Panc1 (cell line): Measurements from ENCODE around the gene MAP3K13. TPM values are rescaled to one million over a fixed set of nuclear protein-coding genes. Genes with fewer than 3 reads are reported as not detected.

Experiments used
- ATAC-seq: fragments of 200-7000 bp; cut with Tn5 transposase; 2 replicates; pipeline ENCODE4 v1.9.1; 2020; ENCODE audit warnings: mild to moderate bottlenecking, moderate library complexity
- BruUV-seq: library from RNA; stranded (reverse); fragments of 400-500 nt; replicated peaks from 2 replicates; lab custom pipeline; 2021; lab: Mats Ljungman, UMichigan
- CTCF ChIA-PET: fragments of 300-600 bp; sonication (Branson Sonifier 250); formaldehyde crosslinking; loops from one replicate; lab custom pipeline; 2022; ENCODE audit warnings: antibody characterized with exemption; lab: Charles Lee
- POLR2A ChIA-PET: fragments of 300-600 bp; sonication (Branson Sonifier 250); formaldehyde crosslinking; loops from one replicate; lab custom pipeline; 2022; ENCODE audit warnings: antibody characterized with exemption; lab: Charles Lee
- DNase-seq: peaks from one replicate; pipeline ENCODE4 v3.0.0-alpha.2; 2010; ENCODE audit warnings: low read depth, low spot score
- H3K27ac ChIP-seq: 2 replicates; pipeline ENCODE4 v1.5.1; 2011; ENCODE audit warnings: mild to moderate bottlenecking, low read length, inconsistent platforms
- H3K27me3 ChIP-seq: fragments of 200-500 bp; sonication (Bioruptor generic); 2 replicates; pipeline ENCODE4 v1.6.0; 2014; ENCODE audit warnings: low read length, inconsistent platforms; ENCODE audit not compliant: control insufficient read depth, insufficient read depth
- H3K36me3 ChIP-seq: fragments of 200-500 bp; sonication (Bioruptor generic); 2 replicates; pipeline ENCODE4 v1.5.1; 2014; ENCODE audit warnings: inconsistent platforms, mild to moderate bottlenecking, low read length, moderate library complexity; ENCODE audit not compliant: control insufficient read depth, insufficient read depth
- H3K4me1 ChIP-seq: 2 replicates; pipeline ENCODE4 v1.5.1; 2011; ENCODE audit warnings: inconsistent platforms, mild to moderate bottlenecking, low read length, moderate library complexity; ENCODE audit not compliant: control insufficient read depth, insufficient read depth
- H3K4me3 ChIP-seq, 2 experiments: 2 replicates each; pipeline ENCODE4 v1.5.1; 2011 to 2012; ENCODE audit warnings: low read depth in 2 of 2, low read length in 2 of 2, mild to moderate bottlenecking in 2 of 2, inconsistent platforms in 1 of 2, moderate library complexity in 1 of 2
- H3K9me3 ChIP-seq: fragments of 200-500 bp; sonication (Bioruptor generic); 2 replicates; pipeline ENCODE4 v1.5.1; 2014; ENCODE audit warnings: low read depth, mild to moderate bottlenecking, inconsistent platforms, low read length, moderate library complexity; ENCODE audit not compliant: control insufficient read depth, insufficient read depth
- POLR2AphosphoS5 ChIP-seq: IDR thresholded peaks from 2 replicates; pipeline ENCODE4 v1.6.1; 2012; ENCODE audit warnings: mild to moderate bottlenecking, low read depth, low read length, moderate library complexity
- SIN3A ChIP-seq: IDR thresholded peaks from 2 replicates; pipeline ENCODE4 v1.6.1; 2012; ENCODE audit warnings: low read depth, mild to moderate bottlenecking, low read length, moderate library complexity, borderline replicate concordance; ENCODE audit not compliant: insufficient read depth
- TCF7L2 ChIP-seq: IDR thresholded peaks from 2 replicates; pipeline ENCODE4 v1.6.1; 2011; ENCODE audit warnings: mild to moderate bottlenecking, low read depth, low read length, inconsistent platforms
- in situ Hi-C: cut with HindIII; loops from 2 replicates; pipeline ENCODE4 v1.10.0; 2016; ENCODE audit warnings: low sequenced_read_pairs, low pct_unique_long_range_greater_than_20kb
- intact Hi-C: fragments of 100-400 bp; cut with micrococcal nuclease; formaldehyde crosslinking; loops from one replicate; pipeline ENCODE4 v1.10.0; 2022; ENCODE audit not compliant: unreplicated experiment
- total RNA-seq: library from RNA; stranded (reverse); gene quantifications from one replicate; pipeline ENCODE4 v1.2.1, GENCODE V29; 2021; ENCODE audit not compliant: unreplicated experiment
- TF ChIP-seq, protein P1 (sequence below), 2 experiments: IDR thresholded peaks; 2 replicates each; pipeline ENCODE4 v1.6.1; 2011 to 2012; ENCODE audit warnings: low read depth in 2 of 2, control low read depth in 1 of 2, low read length in 1 of 2, mild to moderate bottlenecking in 1 of 2, moderate library complexity in 1 of 2; ENCODE audit not compliant: insufficient read depth in 1 of 2
- TF ChIP-seq, protein P2 (sequence below): fragments of 450-650 bp; IDR thresholded peaks from 2 replicates; pipeline ENCODE4 v1.5.1; 2017; ENCODE audit warnings: mild to moderate bottlenecking

Gene MAP3K13
- total RNA-seq, 1 experiment from 2014 or later = 26.6 TPM

GRCh38 chr3:185526349-185526951 is 163.5 kb downstream of the MAP3K13 start:
- H3K36me3 ChIP-seq = no peaks in the 10 kb centered on the region
- ChIA-PET CTCF (no interaction called here), POLR2A (interaction anchor here (0.6 kb wide), 1 partner anchor 96 kb away, joined by 7 read pairs; no protein-coding TSS in a partner anchor)
- H3K27ac ChIP-seq = no peak overlapping the region
- TF ChIP-seq, protein P1, sequence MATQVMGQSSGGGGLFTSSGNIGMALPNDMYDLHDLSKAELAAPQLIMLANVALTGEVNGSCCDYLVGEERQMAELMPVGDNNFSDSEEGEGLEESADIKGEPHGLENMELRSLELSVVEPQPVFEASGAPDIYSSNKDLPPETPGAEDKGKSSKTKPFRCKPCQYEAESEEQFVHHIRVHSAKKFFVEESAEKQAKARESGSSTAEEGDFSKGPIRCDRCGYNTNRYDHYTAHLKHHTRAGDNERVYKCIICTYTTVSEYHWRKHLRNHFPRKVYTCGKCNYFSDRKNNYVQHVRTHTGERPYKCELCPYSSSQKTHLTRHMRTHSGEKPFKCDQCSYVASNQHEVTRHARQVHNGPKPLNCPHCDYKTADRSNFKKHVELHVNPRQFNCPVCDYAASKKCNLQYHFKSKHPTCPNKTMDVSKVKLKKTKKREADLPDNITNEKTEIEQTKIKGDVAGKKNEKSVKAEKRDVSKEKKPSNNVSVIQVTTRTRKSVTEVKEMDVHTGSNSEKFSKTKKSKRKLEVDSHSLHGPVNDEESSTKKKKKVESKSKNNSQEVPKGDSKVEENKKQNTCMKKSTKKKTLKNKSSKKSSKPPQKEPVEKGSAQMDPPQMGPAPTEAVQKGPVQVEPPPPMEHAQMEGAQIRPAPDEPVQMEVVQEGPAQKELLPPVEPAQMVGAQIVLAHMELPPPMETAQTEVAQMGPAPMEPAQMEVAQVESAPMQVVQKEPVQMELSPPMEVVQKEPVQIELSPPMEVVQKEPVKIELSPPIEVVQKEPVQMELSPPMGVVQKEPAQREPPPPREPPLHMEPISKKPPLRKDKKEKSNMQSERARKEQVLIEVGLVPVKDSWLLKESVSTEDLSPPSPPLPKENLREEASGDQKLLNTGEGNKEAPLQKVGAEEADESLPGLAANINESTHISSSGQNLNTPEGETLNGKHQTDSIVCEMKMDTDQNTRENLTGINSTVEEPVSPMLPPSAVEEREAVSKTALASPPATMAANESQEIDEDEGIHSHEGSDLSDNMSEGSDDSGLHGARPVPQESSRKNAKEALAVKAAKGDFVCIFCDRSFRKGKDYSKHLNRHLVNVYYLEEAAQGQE (IDR thresholded peaks at IDR 0.05; ENCODE audit: insufficient read depth in 1 of 2, low read depth in 2 of 2, low read length in 1 of 2) = no peak
- TF ChIP-seq, protein P2, sequence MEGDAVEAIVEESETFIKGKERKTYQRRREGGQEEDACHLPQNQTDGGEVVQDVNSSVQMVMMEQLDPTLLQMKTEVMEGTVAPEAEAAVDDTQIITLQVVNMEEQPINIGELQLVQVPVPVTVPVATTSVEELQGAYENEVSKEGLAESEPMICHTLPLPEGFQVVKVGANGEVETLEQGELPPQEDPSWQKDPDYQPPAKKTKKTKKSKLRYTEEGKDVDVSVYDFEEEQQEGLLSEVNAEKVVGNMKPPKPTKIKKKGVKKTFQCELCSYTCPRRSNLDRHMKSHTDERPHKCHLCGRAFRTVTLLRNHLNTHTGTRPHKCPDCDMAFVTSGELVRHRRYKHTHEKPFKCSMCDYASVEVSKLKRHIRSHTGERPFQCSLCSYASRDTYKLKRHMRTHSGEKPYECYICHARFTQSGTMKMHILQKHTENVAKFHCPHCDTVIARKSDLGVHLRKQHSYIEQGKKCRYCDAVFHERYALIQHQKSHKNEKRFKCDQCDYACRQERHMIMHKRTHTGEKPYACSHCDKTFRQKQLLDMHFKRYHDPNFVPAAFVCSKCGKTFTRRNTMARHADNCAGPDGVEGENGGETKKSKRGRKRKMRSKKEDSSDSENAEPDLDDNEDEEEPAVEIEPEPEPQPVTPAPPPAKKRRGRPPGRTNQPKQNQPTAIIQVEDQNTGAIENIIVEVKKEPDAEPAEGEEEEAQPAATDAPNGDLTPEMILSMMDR = no peak
- TF ChIP-seq SIN3A (no peak), POLR2AphosphoS5 (no peak), TCF7L2 (no peak)
- no peak overlapping the region for H3K4me3 ChIP-seq
- BruUV-seq = no TSS peak
- H3K9me3 ChIP-seq = no peaks in the 10 kb centered on the region
- no peaks in the 10 kb centered on the region for H3K4me1 ChIP-seq
- ATAC-seq = no peak
- no peak for DNase-seq
- no peaks in the 10 kb centered on the region for H3K27me3 ChIP-seq
- intact Hi-C loops (no loop called here), in situ Hi-C loops (no loop called here)

- POLR2A ChIA-PET = no interaction called here
- H3K4me3 ChIP-seq = no peak overlapping the region
- DNase-seq = no peak
- CTCF ChIA-PET = no interaction called here
- H3K4me1 ChIP-seq = no peaks in the 10 kb centered on the region
- TF ChIP-seq TCF7L2 = peak; percentile 89
- TF ChIP-seq, protein P2 = no peak
- in situ Hi-C loops = no loop called here
- no peaks in the 10 kb centered on the region for H3K36me3 ChIP-seq
- H3K9me3 ChIP-seq = no peaks in the 10 kb centered on the region
- ATAC-seq = peak; percentile 68; the same call in 1 of the 2 replicates
- BruUV-seq = no TSS peak
- H3K27me3 ChIP-seq = no peaks in the 10 kb centered on the region
- intact Hi-C loops = no loop called here
- H3K27ac ChIP-seq = no peak overlapping the region
These were observed 164.4 kb downstream of the MAP3K13 start for GRCh38 chr3:185527364-185527763.
